ENCODE data around the gene TGM2. TPM values are rescaled to one million over a fixed set of nuclear protein-coding genes. Genes with fewer than 3 reads are reported as not detected.

The TGM2 gene
- total RNA-seq, 4 donors from 2014 or later = 14.2 to 52.0 (median 21.7) TPM

GRCh38 chr20:38117205-38117604, 47.9 kb downstream of the TGM2 start:
- Histone ChIP-seq H3K27me3 (no peaks in the 10 kb centered on the region), H3K27ac (no peak overlapping the region), H3K36me3 (no peaks in the 10 kb centered on the region), H3K4me3 (no peak overlapping the region), H3K4me1 (peaks cover 0 to 4% (median 0%) of the 10 kb centered on the region in 4 donors), H3K9me3 (no peaks in the 10 kb centered on the region)
- WGBS, 2 donors (ENCODE audit: low coverage in 1 of 2) = 70 to 91% methylated on average over 2 of the region's 2 CpGs
- intact Hi-C loops (cut with DNase I; ENCODE audit: low total_unique reads) (no loop called here), in situ Hi-C loops (cut with MboI; ENCODE audit: low pct_ligation_motif_present in 1 of 4, low pct_unique_long_range_greater_than_20kb in 1 of 4, low sequenced_read_pairs in 3 of 4) (no loop called here)
- TF ChIP-seq POLR2AphosphoS5 (IDR thresholded peaks at IDR 0.05) (no peak), EP300 (IDR thresholded peaks at IDR 0.05; ENCODE audit: low read depth) (no peak)
- DNase-seq = no peak

- in situ Hi-C loops (cut with MboI; ENCODE audit: low pct_ligation_motif_present in 1 of 4, low pct_unique_long_range_greater_than_20kb in 1 of 4, low sequenced_read_pairs in 3 of 4) = no loop called here
- TF ChIP-seq POLR2A (IDR thresholded peaks at IDR 0.05) = no peak
- no peak for TF ChIP-seq POLR2AphosphoS5 (IDR thresholded peaks at IDR 0.05)
- no peak for TF ChIP-seq EP300 (IDR thresholded peaks at IDR 0.05; ENCODE audit: low read depth)
- no peaks in the 10 kb centered on the region for H3K36me3 ChIP-seq
- no peak overlapping the region for H3K4me3 ChIP-seq
- intact Hi-C loops (cut with DNase I; ENCODE audit: low total_unique reads) = no loop called here
- peaks cover 0 to 4% (median 0%) of the 10 kb centered on the region in 4 donors for H3K4me1 ChIP-seq
- no peaks in the 10 kb centered on the region for H3K9me3 ChIP-seq
- DNase-seq = no peak
- no peaks in the 10 kb centered on the region for H3K27me3 ChIP-seq
- WGBS, 2 donors (ENCODE audit: low coverage in 1 of 2) = 57 to 58% methylated on average over 3 of the region's 3 CpGs
- no peak overlapping the region for H3K27ac ChIP-seq
Observed at GRCh38 chr20:38116409-38117165, 48.5 kb downstream of the TGM2 start.

- H3K36me3 ChIP-seq = no peaks in the 10 kb centered on the region
- peaks cover 0 to 5% (median 1%) of the 10 kb centered on the region in 4 donors for H3K4me1 ChIP-seq
- in situ Hi-C loops (cut with MboI; ENCODE audit: low pct_ligation_motif_present in 1 of 4, low pct_unique_long_range_greater_than_20kb in 1 of 4, low sequenced_read_pairs in 3 of 4) (no loop called here), intact Hi-C loops (cut with DNase I; ENCODE audit: low total_unique reads) (no loop called here)
- WGBS, 2 donors (ENCODE audit: low coverage in 1 of 2) = 59 to 60% methylated on average over 1 to 2 of the region's 2 CpGs
- no peaks in the 10 kb centered on the region for H3K9me3 ChIP-seq
- TF ChIP-seq POLR2A (IDR thresholded peaks at IDR 0.05) (no peak), CTCF (IDR thresholded peaks at IDR 0.05) (no peak), POLR2AphosphoS5 (IDR thresholded peaks at IDR 0.05) (no peak), EP300 (IDR thresholded peaks at IDR 0.05; ENCODE audit: low read depth) (no peak)
- no peak overlapping the region for H3K4me3 ChIP-seq
- H3K27me3 ChIP-seq = no peaks in the 10 kb centered on the region
- no peak for DNase-seq
- no peak overlapping the region for H3K27ac ChIP-seq
Observed at GRCh38 chr20:38115896-38116295, 49.2 kb downstream of the TGM2 start.

GRCh38 chr20:38115205-38115604, 49.9 kb downstream of the TGM2 start:
- WGBS, 2 donors (ENCODE audit: low coverage in 1 of 2) = 83 to 92% methylated on average over 1 of the region's 1 CpG
- DNase-seq = no peak
- Histone ChIP-seq H3K36me3 (no peaks in the 10 kb centered on the region), H3K27ac (no peak overlapping the region), H3K4me3 (no peak overlapping the region), H3K9me3 (no peaks in the 10 kb centered on the region), H3K4me1 (peaks cover 5 to 12% (median 8%) of the 10 kb centered on the region in 4 donors), H3K27me3 (no peaks in the 10 kb centered on the region)
- TF ChIP-seq POLR2A (IDR thresholded peaks at IDR 0.05) (no peak), CTCF (IDR thresholded peaks at IDR 0.05) (peak in 2 of 5 experiments; percentile 3 to 6)
- intact Hi-C loops (cut with DNase I; ENCODE audit: low total_unique reads) = no loop called here
- in situ Hi-C loops (cut with MboI; ENCODE audit: low pct_ligation_motif_present in 1 of 4, low pct_unique_long_range_greater_than_20kb in 1 of 4, low sequenced_read_pairs in 3 of 4) = no loop called here

- no peak for DNase-seq
- TF ChIP-seq CTCF (IDR thresholded peaks at IDR 0.05) (no peak), POLR2AphosphoS5 (IDR thresholded peaks at IDR 0.05) (no peak), POLR2A (IDR thresholded peaks at IDR 0.05) (no peak), EP300 (IDR thresholded peaks at IDR 0.05; ENCODE audit: low read depth) (no peak)
- H3K4me1 ChIP-seq = peaks cover 11 to 21% (median 15%) of the 10 kb centered on the region in 4 donors
- H3K4me3 ChIP-seq = no peak overlapping the region
- in situ Hi-C loops (cut with MboI; ENCODE audit: low pct_ligation_motif_present in 1 of 4, low pct_unique_long_range_greater_than_20kb in 1 of 4, low sequenced_read_pairs in 3 of 4) = no loop called here
- H3K9me3 ChIP-seq = no peaks in the 10 kb centered on the region
- no peak overlapping the region for H3K27ac ChIP-seq
- intact Hi-C loops (cut with DNase I; ENCODE audit: low total_unique reads) = no loop called here
- H3K36me3 ChIP-seq = no peaks in the 10 kb centered on the region
- no peaks in the 10 kb centered on the region for H3K27me3 ChIP-seq
- WGBS, 2 donors (ENCODE audit: low coverage in 1 of 2) = 88% methylated on average over 4 of the region's 4 CpGs; no CpG with 5 or more reads in 1 of the 2 donors
Observed at GRCh38 chr20:38114353-38114791, 50.7 kb downstream of the TGM2 start.
